Adipocyte (in vitro differentiated cells): ENCODE data around the gene DHX15.

Experiments
- DNase-seq: peaks from one replicate; pipeline ENCODE4 v3.0.0-alpha.2; 2015; ENCODE audit warnings: low read depth
- H3K27me3 ChIP-seq: replicated peaks from 2 replicates; pipeline ENCODE4 v1.7.0; 2013; ENCODE audit warnings: mild to moderate bottlenecking, low read length, moderate library complexity; ENCODE audit not compliant: control insufficient read depth, insufficient read depth
- H3K36me3 ChIP-seq: 2 replicates; pipeline ENCODE4 v1.7.0; 2013; ENCODE audit warnings: low read length, mild to moderate bottlenecking, moderate library complexity; ENCODE audit not compliant: control insufficient read depth, insufficient read depth, severe bottlenecking
- H3K4me1 ChIP-seq: 2 replicates; pipeline ENCODE4 v1.7.0; 2013; ENCODE audit warnings: mild to moderate bottlenecking, low read length, moderate library complexity; ENCODE audit not compliant: control insufficient read depth, insufficient read depth
- H3K4me3 ChIP-seq: 2 replicates; pipeline ENCODE4 v1.7.0; 2013; ENCODE audit warnings: mild to moderate bottlenecking, low read length, moderate library complexity
- H3K9ac ChIP-seq: 2 replicates; pipeline ENCODE4 v1.7.0; 2013; ENCODE audit warnings: mild to moderate bottlenecking, low read length, moderate library complexity
- H3K9me3 ChIP-seq: 2 replicates; pipeline ENCODE4 v1.7.0; 2013; ENCODE audit warnings: mild to moderate bottlenecking, low read length, moderate library complexity; ENCODE audit not compliant: control insufficient read depth

The DHX15 gene

DNA sequence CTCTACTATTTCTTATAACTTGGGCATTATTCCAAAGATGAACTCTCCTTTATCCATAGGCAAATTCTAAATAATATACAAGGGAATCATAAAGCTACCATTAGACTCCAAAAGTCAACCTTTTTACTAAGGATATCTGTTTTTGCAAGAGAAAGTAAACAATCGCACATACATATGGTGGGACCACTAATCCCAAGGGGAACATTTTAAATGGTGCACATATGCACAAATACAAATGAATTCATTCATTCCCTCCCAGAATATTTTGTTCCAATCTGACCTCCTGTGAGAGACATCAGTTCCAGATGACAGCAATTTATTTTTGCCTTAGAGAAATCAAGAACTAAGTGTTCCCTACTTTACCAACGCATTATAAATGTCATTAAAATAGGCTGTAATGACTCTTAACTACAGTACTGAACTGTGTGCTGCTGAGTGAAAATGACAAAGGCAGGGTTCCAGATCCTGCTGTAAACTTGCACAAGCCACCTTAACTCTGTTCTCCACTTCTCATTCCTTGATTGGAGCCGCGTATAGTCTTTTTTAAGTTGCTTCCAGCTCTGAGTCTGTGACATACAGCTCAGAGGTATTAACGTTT is 2.0 kb downstream of the DHX15 start:
- peaks cover 4% of the 10 kb centered on the region for H3K36me3 ChIP-seq
- peak; percentile 47 for DNase-seq
- H3K9ac ChIP-seq: peak overlapping the region; percentile 98
- no peaks in the 10 kb centered on the region for H3K27me3 ChIP-seq
- H3K4me1 ChIP-seq: peaks cover 22% of the 10 kb centered on the region
- H3K4me3 ChIP-seq: peak overlapping the region; percentile 94
- H3K9me3 ChIP-seq: no peaks in the 10 kb centered on the region

DNA sequence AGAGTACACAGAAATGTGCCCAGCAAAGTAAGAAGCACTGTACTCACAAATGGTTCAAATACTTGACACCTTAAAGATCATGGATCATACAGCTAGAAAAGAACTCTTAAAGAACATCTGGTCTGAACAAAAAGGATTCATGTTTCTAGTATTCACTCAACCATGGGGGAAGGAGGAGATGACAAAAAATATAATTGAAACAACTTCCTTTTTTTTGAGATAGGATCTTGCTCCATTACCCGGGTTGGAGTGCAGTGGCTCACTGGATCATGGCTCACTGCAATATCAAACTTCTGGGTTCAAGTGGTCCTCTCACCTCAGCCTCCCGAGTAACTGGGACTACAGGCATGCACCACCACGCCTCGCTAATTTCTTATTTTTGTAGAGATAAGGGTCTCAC is 6.0 kb downstream of the DHX15 start:
- Histone ChIP-seq H3K4me3 (no peak overlapping the region), H3K9me3 (no peaks in the 10 kb centered on the region), H3K36me3 (peaks cover 36% of the 10 kb centered on the region), H3K4me1 (peaks cover 28% of the 10 kb centered on the region), H3K27me3 (no peaks in the 10 kb centered on the region), H3K9ac (no peak overlapping the region)
- DNase-seq: no peak

DNA sequence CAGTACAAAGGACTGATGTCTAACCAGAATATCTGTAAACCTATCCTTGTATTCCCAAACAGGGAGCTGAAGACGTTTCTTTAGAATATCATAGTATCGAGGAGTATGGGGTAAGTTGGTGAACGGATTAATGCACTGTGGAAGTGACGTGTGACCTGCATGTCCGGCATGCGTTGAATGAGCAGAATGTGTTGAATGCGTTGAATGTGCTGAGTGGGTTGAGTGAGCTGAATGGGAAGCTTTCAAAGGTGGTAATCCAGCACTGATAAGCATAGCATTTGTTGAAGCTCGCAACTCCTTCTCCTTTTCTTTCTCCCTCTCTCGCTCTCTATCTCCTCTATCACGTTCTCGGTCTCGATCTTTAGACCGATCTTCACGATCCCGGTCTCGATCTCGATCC is 8.1 kb downstream of the DHX15 start:
- H3K36me3 ChIP-seq: peaks cover 54% of the 10 kb centered on the region
- H3K9ac ChIP-seq: no peak overlapping the region
- no peaks in the 10 kb centered on the region for H3K9me3 ChIP-seq
- H3K27me3 ChIP-seq: no peaks in the 10 kb centered on the region
- DNase-seq: no peak
- H3K4me1 ChIP-seq: peaks cover 15% of the 10 kb centered on the region
- no peak overlapping the region for H3K4me3 ChIP-seq

DNA sequence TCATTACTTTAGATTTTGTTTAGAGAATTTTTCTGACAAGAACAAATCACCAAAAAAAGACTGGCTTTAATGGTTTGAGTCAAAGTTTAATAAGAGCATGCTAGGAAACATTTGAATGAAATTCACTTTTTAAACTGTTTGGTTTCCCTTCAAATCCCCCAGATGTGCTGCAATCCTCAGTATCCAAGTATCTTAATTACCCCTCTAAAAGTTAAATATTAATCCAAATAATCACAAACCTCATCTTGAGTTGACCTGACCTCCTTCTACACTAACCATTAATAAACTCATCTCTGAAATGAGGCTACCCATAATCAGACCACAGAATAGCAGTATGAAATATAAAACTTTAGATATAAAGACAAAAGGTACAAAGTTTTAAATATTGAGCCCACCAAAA is 10.1 kb downstream of the DHX15 start:
- DNase-seq: no peak
- no peaks in the 10 kb centered on the region for H3K9me3 ChIP-seq
- no peak overlapping the region for H3K4me3 ChIP-seq
- H3K4me1 ChIP-seq: peaks cover 28% of the 10 kb centered on the region
- no peak overlapping the region for H3K9ac ChIP-seq
- peaks cover 66% of the 10 kb centered on the region for H3K36me3 ChIP-seq
- H3K27me3 ChIP-seq: no peaks in the 10 kb centered on the region

DNA sequence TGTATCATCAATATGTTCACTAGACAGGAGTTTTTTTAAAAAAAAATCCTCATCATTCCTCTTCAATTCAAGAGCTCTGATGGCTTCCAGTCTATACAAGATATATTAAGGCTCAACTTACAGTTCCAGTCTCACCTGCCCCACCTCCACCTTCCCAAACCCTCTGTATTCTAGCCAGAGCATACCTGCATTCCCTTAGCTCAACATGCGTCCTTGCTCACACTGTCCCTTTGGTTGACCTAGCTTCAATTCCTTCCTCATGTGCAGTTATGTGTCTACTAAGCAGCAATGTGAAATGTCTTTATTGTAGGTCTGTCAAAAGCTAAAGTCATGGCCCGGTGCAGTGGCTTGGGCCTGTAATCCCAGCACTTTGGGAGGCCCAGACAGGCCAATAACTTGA is 10.8 kb downstream of the DHX15 start:
- no peak for DNase-seq
- no peak overlapping the region for H3K4me3 ChIP-seq
- peaks cover 66% of the 10 kb centered on the region for H3K36me3 ChIP-seq
- no peaks in the 10 kb centered on the region for H3K27me3 ChIP-seq
- no peak overlapping the region for H3K9ac ChIP-seq
- H3K9me3 ChIP-seq: no peaks in the 10 kb centered on the region
- peaks cover 30% of the 10 kb centered on the region for H3K4me1 ChIP-seq

DNA sequence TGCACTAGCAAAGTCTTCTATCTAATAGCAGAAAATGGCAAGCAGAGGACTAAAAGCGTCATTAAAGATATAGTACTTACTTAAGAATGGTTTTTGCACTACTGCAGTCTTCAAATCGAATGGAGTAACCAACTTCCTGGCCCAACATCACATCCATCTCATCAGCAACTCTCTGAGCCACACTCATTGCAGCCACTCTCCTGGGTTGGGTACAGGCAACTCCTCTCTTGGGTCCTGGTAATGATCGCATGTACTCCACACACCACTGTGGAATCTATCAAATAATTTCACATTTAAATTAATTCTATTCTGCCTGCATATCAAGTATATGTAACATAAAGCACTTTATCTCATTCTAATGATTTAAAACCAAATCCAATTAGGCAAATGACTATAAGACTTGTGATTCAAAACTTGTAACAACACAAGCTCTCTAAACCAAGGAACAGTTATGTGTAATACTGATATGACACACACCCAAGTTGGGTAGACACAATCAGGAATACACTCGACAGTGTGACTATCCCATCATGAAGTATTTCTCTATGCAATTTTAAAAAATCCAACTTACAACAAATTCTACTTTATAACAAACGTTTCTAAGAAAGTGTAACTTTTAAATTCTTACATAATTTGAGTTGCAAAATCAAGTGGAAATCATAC is 13.6 kb downstream of the DHX15 start:
- no peak overlapping the region for H3K9ac ChIP-seq
- no peak overlapping the region for H3K4me3 ChIP-seq
- DNase-seq: no peak
- no peaks in the 10 kb centered on the region for H3K9me3 ChIP-seq
- H3K4me1 ChIP-seq: peaks cover 31% of the 10 kb centered on the region
- no peaks in the 10 kb centered on the region for H3K27me3 ChIP-seq
- H3K36me3 ChIP-seq: peaks cover 63% of the 10 kb centered on the region

DNA sequence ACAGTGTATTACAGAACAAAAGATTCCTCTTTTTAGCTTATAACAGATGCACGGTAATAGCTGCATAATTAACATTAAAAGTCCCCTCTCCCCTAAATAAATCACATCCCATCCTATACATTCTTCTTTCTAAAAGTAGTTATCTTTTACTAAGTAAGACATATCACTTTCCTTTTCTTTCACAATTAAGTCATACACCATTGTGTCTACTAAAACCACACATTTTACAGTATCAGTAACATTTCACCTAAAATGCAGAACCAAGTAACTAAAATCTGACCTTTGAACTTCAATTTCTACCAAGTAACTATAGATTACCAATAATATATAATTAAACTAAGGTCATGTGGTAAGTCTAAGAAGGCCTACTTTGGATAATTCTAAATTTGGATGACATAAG is 14.2 kb downstream of the DHX15 start:
- H3K27me3 ChIP-seq: no peaks in the 10 kb centered on the region
- peaks cover 31% of the 10 kb centered on the region for H3K4me1 ChIP-seq
- no peak for DNase-seq
- no peak overlapping the region for H3K9ac ChIP-seq
- H3K9me3 ChIP-seq: no peaks in the 10 kb centered on the region
- H3K4me3 ChIP-seq: no peak overlapping the region
- peaks cover 59% of the 10 kb centered on the region for H3K36me3 ChIP-seq

DNA sequence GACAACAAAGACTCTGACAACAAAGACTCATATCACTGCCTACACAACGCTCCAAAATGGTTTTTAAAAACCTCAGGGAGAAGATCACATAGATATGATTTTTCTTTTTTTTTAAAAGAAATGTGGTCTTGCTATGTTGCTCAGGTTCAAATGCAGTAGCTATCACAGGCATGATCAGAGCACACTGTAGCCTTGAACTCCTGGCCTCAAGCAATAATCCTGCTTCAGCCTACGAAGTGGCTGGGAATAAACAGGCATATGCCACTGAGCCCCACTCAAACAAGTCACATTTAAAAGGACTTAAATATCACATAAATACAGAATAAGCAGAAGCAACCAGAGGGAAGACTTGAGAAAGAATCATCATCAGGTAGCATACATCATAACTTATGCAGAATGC is 14.7 kb downstream of the DHX15 start:
- H3K9ac ChIP-seq: no peak overlapping the region
- no peaks in the 10 kb centered on the region for H3K27me3 ChIP-seq
- no peak for DNase-seq
- no peak overlapping the region for H3K4me3 ChIP-seq
- H3K9me3 ChIP-seq: no peaks in the 10 kb centered on the region
- peaks cover 54% of the 10 kb centered on the region for H3K36me3 ChIP-seq
- peaks cover 36% of the 10 kb centered on the region for H3K4me1 ChIP-seq

DNA sequence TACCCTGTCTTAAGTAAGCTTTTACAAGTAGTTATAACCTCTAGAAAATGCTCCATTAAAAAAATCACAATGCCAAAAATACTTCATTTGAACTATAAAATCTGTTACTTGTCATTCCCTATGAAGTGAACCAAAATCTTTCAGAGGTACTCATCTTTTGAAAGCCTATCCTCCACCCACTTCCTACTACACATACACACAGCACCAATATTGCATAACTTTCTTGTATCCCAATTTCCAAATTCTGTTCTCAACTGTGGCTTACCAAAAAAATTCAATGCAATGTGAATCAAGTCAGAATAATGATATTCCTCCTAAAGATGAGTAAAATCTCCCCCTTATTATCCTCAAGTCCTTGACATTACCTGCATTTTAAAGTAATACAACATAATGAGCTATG is 15.9 kb downstream of the DHX15 start:
- Histone ChIP-seq H3K9me3 (no peaks in the 10 kb centered on the region), H3K36me3 (peaks cover 43% of the 10 kb centered on the region), H3K4me3 (no peak overlapping the region), H3K27me3 (no peaks in the 10 kb centered on the region), H3K4me1 (peaks cover 41% of the 10 kb centered on the region), H3K9ac (no peak overlapping the region)
- DNase-seq: peak; percentile 49

DNA sequence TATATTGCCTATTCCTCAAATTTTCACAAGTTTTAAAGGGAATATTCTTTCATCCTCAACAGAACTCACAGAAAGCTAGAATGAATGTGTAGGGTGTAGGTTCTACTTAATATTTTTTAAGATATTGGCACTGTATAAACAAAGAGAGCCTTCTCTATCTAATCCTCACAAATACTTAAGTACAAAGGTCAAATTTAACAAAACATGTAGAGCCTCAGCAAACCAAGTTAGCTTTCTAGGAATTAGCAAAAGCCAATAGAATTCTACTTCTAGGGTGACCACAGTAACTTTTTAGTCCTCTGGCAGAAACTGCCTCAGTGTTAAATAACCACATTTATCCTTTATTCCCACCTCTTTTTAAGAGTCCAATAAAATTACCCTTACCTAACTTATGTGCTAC is 19.3 kb downstream of the DHX15 start:
- Histone ChIP-seq H3K4me1 (peaks cover 26% of the 10 kb centered on the region), H3K27me3 (no peaks in the 10 kb centered on the region), H3K9ac (no peak overlapping the region), H3K36me3 (peaks cover 18% of the 10 kb centered on the region), H3K9me3 (no peaks in the 10 kb centered on the region), H3K4me3 (no peak overlapping the region)
- DNase-seq: no peak

DNA sequence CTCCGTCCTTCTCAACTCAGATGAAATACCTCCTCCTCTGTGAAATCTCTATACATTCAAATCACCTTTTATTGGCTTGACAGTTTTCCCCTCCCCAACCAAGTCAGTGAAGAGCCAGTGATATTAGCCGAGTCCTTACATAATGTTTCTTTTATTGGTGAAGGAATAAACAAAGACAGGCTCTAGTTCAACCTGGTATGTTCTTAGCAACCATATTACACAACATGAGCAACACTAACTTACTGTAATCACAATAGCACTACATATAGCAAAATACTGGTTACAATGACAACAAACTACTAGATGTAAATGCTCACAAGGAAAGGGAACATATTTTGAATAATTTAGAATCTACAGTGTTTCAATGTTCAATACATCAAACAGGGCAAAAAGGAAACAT is 19.9 kb downstream of the DHX15 start:
- DNase-seq: peak; percentile 53
- H3K9ac ChIP-seq: no peak overlapping the region
- no peak overlapping the region for H3K4me3 ChIP-seq
- peaks cover 12% of the 10 kb centered on the region for H3K36me3 ChIP-seq
- peaks cover 27% of the 10 kb centered on the region for H3K4me1 ChIP-seq
- H3K27me3 ChIP-seq: no peaks in the 10 kb centered on the region
- no peaks in the 10 kb centered on the region for H3K9me3 ChIP-seq
